ENCODE measurements around the gene TRIM2.

TRIM2 gene

DNA sequence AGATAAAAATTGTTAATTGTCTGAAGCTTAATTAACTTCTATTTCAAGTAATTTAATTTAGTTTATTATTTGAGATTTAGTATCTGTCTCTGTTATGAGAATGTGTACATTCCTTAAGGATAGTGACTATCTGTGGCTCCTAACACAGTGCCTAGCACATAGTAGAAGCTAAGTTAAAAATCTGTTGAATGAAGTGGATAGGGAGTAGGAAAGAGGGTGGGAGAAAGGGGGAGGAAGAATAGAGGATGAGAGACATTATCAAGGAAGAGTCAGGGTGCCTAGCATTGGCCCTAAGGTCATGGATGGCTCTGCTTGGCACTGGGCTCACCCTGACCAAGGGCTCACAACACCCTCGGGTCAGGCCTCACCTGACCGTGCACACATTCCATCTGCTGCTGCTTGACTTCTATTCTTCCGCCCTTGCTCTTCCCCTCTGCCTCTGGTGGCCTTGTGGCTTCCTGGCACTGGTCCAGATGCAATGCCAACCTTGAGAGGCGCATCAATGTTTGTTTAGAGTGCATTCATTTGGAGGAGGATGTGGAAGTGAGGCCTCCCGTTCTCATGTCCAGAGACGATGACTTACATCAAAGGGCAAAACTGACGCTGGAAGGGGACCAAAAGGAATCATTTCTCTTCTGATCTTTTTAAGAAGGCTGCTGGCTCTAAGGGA is 42.3 kb downstream of the TRIM2 start:
- in situ Hi-C loops (cut with MboI; ENCODE audit: low sequenced_read_pairs), result no loop called here

DNA sequence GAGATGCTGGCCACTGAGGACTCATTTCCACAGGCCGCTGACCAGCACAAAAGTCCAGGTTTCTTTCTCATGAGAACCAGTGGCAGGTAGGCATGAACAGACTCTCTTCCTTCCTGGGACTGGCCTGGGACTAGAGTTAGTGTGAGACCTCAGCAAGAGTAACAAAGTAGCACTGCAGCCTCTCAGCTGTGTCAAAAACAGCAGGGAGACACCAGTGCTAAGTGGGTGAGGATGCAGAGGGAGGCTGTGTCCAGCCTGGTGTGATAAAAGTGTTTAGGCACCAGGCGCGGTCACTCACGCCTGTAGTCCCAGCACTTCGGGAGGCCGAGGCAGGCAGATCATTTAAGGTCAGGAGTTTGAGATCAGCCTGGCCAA is 42.9 kb downstream of the TRIM2 start:
- in situ Hi-C loops (cut with MboI; ENCODE audit: low sequenced_read_pairs), result no loop called here

DNA sequence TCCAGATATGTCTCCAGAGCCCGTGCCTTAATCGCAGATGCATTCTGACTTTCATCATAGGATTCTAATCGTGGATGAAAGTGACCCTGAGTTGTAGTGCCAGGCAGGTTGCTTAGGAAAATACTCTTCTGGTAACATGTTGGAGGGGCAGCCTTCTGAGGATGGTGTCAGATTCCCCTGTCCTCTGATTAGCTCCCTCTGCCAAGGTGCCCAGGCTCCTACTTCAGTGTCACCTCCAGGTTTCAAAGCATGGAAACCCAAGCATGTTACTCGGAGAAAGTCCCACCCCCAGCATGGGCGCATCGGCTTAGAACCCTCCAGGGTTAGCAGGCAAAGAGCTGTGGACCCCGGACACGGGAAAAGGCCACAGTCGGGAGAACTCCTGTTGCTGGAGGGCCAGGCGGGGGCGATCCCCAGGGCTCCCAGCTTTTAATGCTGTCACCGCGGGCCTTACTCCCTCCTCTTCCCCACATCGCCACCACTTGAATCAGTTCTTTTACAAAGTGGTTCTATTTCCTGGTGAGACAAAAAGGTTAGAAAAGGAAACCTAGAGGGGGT is 44.5 kb downstream of the TRIM2 start:
- in situ Hi-C loops (cut with MboI; ENCODE audit: low sequenced_read_pairs), result no loop called here

DNA sequence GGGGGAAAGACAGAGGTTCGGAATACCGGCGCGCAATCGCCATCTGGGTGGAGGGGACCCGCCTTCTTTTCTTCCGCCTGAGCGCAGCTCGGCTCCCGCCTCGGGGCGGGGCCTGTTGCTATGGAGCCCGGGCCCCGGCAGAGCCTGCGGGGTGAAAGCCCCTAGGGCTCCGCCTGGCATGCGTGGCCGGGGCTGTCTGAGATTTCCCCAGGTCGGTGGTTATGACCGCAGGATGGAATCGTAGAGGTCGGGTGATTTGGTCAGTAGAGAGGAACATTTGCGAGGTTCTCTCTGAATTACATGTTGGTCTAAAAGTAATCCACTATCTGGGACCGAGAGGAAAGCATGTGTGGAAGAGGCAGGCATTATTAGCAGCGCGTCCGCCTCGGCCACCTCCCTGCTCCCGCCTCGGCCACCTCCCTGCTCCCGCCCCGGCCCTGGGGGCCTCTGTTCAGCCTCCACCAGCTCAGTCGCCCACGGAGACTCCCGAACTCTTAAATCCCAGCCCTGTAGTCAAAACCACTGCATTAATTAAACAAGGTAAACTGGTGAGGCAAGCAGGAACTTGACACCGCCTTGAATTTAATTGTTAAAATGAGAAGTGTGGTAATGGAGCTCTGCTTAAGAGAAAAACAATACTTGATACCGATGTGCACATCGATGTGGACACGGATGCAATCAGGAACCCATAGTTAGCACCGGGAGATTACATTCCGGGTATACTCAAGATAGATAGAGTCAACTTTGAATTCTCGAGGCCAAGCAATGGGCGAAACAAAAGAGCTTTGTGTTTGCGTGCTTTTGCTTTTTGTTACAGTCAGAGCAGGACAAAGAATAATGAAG is 45.2 kb downstream of the TRIM2 start:
- in situ Hi-C loops (cut with MboI; ENCODE audit: low sequenced_read_pairs), result no loop called here

DNA sequence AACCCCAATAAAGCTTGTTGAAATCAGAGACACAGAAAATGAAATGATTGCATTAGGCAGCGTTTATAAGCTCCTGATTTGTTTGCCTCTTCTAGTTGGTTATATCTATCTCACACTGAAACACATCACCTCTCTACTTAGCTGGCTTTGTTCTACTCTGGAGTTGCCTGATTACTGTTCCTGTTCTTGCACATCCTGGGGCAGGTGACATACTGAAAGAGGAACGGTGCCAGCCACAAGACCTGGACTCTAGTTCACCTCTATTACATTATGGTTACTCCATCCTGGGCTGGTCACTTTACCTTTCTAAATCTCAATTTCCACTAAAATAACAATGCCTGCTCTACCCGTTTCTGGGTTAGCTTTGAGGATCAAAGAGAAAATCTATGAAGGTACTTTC is 47.9 kb downstream of the TRIM2 start:
- in situ Hi-C loops (cut with MboI; ENCODE audit: low sequenced_read_pairs), result no loop called here

DNA sequence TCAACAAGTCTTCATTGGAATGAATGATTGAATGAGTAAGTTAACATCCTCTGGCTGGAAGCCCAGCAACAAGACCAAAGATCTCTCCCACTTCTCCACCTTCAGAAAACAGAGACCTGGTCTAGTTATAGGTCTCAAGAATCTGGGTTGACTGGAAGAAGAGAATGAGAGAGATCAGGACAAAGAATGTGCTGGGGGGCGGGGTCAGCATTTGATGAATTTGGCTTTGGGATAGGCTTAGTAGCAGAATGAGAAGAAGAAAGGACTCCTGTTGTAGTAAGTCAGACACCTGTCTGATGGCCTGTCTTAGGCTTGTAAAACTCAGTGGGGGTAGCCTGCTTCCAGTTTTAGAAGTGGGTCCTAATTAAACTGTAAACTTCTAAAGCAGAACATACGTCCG is 51.0 kb downstream of the TRIM2 start:
- in situ Hi-C loops (cut with MboI; ENCODE audit: low sequenced_read_pairs), result no loop called here

DNA sequence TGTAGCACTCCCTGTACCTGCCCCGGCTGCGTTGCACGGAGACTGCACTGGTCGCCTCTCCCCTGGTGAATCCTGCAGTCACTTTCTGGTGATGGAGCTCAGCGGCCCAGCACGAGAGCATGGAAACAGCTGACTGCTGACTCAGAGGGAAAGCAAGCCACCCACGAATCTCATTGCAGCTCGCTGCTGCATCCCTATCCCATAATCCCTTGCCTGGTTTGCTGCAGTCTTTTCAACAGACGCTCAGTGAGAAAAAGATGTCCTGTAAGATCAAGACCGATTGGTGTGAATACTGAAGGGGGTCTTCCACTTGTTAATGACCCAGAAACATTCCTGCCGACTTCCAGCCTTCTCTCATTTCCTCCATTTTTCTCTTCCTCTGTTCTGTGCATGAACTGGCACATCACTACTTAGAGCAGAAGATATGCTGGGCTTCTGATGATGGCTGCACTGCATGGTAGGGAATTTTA is 52.9 kb downstream of the TRIM2 start:
- in situ Hi-C loops (cut with MboI; ENCODE audit: low sequenced_read_pairs), result no loop called here

DNA sequence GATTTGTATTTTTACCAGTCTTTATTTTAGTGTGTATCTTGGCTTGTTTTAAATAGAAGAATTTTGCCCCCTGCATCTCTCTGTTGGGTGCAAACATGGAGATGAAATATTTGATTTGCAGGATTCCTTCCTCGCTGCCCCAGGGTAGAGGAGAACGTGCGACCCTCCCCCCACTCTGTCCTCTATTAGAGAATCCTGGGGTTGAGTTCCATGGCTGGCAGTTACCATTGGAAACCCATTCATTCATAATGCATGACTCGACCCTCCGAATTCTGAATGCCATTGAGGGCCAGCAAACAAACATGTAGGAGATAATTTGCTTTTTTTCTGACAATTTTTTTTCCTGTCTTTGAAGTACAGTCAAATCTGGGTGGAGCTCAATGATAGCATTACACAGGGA is 53.7 kb downstream of the TRIM2 start:
- in situ Hi-C loops (cut with MboI; ENCODE audit: low sequenced_read_pairs), result no loop called here

DNA sequence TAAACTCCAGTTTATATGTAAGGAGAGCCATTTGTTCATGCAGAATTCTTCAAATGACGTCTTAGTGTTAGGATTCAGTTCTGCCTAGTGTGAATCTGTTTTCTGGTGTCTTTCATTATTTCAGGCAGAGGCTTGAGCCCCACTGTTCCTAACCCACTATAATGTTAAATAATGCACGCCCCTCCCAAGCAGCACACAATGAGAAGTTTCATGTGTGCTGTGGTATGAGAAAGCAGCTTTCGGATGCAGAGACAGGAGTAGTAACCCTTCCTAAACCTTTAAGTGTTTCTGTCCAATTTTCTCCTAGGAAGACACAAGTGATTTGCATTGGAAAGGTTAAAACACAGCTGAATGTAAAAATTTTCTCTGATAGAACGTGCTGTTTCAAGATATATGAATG is 54.5 kb downstream of the TRIM2 start:
- in situ Hi-C loops (cut with MboI; ENCODE audit: low sequenced_read_pairs), result no loop called here

DNA sequence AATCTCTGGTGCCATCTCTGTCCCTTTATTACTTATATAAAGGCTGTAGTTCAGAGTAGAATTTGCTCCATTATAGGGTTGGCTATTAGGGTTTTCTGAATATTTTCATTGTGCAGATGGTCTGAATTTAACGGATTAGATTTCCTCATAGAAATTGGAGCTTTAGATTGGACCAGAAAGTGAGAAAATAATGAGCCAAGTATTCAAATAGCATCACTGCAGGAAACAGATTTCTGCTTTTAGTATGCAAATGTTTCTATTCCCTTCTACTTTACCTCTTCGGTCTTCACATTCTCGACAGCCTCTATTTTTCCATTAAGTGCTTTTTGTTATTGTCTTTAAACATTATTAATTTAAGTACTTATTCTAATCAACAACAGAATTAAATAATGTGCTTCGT is 55.4 kb downstream of the TRIM2 start:
- in situ Hi-C loops (cut with MboI; ENCODE audit: low sequenced_read_pairs), result no loop called here

DNA sequence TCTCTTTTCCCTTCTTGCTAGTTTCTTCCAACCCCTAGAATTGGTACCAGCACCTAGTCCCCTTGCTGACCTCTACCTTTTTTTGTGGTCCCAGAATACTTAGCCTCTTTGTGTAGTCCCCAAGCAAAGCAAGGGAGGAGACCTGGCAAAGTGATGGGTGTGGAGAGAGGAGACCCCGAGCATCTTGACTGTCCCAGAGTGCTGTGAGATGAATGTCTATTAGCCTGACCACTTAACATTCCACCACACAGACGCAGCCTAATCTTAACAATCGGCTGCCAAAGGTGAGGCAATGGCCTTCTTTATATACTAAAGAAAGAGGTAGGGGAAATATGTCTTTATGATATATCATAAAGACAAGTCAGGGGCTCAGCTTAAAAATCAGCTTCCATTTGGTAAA is 55.9 kb downstream of the TRIM2 start:
- in situ Hi-C loops (cut with MboI; ENCODE audit: low sequenced_read_pairs), result no loop called here

DNA sequence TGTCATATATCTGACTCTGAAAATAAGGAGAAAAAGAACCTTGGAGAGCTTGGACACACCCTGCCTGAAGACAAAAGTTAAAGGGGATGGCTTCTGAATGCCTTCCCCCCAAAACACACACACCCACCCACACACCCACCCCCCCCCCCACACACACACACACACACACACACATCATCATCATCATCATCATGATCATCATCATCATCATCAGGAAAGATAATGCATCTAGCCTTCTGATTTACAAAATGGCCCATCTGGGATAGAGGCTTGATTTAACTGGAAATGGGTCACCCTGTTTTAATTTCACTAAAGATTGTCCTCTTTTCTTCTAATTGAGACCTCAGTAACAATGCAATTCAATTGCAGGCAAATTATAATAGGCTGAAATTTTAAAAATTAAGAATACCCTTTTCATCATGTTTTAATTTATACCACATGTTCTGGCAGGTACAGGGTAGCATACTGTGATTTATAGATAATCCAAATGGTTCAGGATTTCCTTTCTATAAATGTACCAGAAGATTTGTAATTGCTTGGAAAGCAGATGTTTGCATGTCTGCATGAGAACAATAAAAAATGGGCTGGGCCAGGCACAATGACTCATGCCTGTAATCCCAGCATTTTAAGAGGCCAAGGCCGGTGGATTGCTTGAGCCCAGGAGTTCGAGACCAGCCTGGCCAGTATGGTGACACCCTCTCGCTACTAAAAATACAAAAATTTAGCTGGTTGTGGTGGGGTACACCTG is 56.5 kb downstream of the TRIM2 start:
- in situ Hi-C loops (cut with MboI; ENCODE audit: low sequenced_read_pairs), result no loop called here

DNA sequence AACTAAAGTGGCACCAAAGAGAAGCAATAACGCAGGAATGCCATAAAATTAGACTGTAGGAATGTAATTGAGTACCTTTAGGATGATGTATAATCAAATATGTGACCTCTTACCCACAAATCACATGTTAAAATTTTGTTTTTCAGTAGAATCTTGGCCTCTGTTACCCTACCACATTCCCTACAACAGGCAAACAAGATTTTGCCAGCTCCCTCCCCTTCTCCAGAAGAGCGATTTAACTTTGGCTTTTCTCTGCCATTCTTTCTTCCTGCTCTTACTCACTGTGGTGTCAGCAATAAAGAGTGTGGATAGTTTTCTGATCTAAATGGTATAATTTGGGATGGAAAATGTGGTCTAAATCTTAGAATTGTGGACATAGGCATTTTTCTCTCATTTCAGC is 57.2 kb downstream of the TRIM2 start:
- in situ Hi-C loops (cut with MboI; ENCODE audit: low sequenced_read_pairs), result no loop called here

DNA sequence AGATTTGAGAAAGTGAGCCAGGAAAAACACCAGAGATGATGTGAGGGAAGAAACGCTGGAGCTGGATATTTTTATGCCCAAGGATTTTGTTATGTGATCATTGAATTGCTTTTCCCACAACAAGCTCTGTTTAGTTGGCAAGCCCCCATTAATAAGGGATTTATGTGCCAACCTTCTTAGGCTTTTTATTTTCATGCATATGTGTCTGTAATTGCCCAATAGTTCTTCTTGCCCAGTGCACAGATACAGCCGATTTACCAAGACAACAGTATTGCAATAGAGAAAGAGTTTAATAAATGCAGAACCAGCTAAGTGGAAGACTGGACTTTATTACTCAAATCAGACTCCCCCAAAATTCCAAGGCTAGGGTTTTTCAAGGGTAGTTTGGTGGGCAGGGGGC is 57.7 kb downstream of the TRIM2 start:
- in situ Hi-C loops (cut with MboI; ENCODE audit: low sequenced_read_pairs), result no loop called here

DNA sequence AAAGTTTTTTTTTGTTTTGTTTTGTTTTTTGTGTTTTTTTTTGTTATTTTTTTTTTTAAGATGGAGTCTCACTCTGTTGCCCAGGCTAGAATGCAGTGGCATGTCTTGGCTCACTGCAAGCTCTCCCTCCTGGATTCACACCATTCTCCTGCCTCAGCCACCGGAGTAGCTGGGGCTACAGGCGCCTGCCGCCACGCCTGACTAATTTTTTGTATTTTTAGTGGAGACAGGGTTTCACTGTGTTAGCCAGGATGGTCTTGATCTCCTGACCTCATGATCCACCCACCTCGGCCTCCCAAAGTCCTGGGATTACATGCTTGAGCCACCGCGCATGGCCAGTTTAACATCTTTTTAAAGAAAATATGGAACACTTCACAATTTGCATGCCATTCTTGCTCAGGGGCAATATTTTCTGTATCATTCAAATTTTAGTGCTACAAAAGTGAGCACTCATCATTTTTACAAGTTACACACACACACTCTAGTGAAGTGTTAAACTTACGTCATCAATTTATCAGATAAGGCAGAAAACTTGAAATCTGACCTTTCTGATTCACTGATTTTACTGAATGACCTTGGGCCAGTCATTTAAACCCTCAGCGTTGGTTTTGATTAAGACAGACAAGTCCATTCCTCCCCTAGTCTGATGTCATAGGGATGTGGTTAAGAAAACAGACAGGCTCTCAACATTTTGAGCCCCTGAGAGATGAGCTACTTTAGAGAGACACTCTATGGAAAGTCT is 61.2 kb downstream of the TRIM2 start:
- in situ Hi-C loops (cut with MboI; ENCODE audit: low sequenced_read_pairs), result no loop called here

DNA sequence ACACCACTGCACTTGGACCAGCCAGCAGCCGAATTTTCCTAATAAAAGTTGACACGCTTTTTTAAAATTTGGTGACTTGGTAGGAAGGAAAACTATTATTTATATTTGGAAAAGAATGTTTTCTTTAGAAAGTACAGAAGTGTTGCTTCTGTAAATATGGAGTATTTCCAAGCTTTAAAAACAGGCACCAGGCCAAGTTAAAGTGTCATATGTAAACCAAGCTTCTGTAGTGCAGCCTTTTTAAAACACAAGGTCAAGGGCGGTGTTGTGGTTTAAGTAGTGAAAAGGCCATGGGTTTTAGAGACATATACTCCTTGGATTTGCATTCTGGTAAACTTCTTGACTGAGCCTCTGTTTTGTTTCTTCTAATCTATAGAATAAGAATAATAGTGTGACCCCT is 62.7 kb downstream of the TRIM2 start:
- in situ Hi-C loops (cut with MboI; ENCODE audit: low sequenced_read_pairs), result no loop called here

DNA sequence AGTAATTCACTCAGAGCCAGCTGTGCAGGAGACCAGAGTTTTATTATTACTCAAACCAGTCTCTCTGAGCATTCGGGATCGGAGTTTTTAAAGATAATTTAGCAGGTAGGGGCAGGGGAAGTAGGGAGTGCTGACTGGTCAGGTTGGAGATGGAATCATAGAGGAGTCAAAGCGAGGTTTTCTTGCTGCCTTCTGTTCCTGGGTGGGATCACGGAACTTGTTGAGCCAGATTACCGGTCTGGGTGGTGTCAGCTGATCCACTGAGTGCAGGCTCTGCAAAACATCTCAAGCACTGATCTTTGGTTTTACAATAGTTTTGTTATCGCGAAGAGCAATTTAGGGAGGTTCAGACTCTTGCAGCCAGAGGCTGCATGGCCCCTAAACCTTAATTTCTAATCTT is 63.6 kb downstream of the TRIM2 start:
- in situ Hi-C loops (cut with MboI; ENCODE audit: low sequenced_read_pairs), result no loop called here

DNA sequence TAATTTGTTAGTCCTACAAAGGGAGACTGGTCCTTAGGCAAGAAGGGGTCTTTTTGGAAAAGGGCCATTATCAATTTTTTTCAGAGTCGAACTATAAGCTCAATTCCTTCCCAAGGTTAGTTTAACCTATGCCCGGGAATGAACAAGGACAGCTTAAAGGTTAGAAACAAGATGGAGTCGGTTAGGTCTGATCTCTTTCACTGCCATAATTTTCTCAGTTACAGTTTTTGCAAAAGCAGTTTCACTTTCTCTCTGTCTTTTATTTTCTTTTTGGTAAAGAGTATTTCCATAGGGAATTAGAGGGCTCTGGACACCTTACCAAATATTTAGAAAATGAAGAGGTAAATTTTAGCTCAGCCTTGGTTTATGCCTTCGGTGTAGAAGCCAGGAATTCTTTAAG is 64.1 kb downstream of the TRIM2 start:
- in situ Hi-C loops (cut with MboI; ENCODE audit: low sequenced_read_pairs), result no loop called here

DNA sequence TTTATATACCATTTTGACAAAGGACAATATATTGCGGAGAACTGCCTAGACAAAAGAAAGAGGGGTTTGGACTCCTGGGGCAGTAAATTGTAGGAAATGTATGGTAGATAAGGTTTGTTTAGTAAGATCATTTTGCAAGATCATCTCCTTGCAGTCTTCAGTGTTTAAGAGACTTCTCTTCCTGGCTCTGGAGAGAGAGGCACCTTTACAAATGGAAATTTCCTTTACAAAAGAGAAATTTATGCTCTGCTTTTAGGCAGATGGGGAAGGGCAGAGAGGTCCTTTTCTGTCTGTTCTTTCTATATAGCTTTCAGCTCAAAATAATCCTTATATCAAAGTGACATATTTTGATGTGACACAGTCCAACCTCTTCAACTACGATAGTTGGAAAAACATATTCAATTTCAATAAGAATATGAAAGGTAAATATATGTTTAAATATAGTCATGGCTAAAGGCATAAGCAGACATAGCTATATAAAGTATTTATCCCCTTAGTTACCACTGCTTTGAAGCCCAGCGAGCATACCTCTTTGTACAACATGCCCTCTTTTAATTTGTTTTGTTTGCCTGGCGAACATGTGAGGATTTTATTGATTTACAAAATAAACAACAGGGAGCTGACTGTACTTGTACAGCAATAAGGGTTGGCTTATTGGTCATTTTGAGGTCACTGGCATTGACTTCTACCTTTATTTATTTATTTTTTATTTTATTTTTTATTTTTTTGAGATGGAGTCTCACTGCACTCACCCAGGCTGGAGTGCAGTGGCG is 65.2 kb downstream of the TRIM2 start:
- in situ Hi-C loops (cut with MboI; ENCODE audit: low sequenced_read_pairs), result no loop called here

DNA sequence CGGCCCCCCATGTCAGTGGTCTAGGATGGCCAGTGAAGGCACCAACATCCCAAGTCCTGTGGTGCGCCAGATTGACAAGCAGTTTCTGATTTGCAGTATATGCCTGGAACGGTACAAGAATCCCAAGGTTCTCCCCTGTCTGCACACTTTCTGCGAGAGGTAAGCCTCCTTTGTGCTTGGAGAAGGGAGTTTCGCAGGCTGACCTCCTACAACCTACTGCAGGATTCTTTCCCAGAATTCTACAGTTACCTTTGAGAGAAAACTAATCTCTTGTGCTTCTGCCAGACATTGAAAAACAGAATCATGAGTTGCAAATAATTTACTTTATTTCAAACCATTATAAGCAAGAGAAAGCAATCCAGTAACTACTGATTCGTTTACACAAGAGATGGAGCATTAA is 66.1 kb downstream of the TRIM2 start:
- in situ Hi-C loops (cut with MboI; ENCODE audit: low sequenced_read_pairs), result no loop called here

Measured in HL-60/S4 treated with retinoic acid at 250 ng/mL for 4 days and 3 days (cell line).